Activated T-helper 17 cell treated with anti-CD3 and anti-CD28 coated beads, Interleukin-2, amount 50 U/mL, for 72 hours (primary cell): Measurements from ENCODE around the gene RTP3. TPM values are rescaled to one million over a fixed set of nuclear protein-coding genes. Genes with fewer than 3 reads are reported as not detected.
A peak's percentile ranks its signal among the peaks of the same experiment; 100 is the strongest.
"Not testable (repeated sequence)": the region's sequence is repeated elsewhere in the genome, so short reads cannot be mapped to it uniquely, and the experiment has no call there.

Experiments
- ATAC-seq: fragments of 150-1000 bp; cut with Tn5 transposase; replicated peaks from 2 replicates; pipeline ENCODE4 v1.10.0; 2021; ENCODE audit warnings: mild to moderate bottlenecking, moderate library complexity
- H3K27ac Mint-ChIP-seq: one replicate; pipeline ENCODE4 v1.8.0; 2022; ENCODE audit warnings: mixed read lengths
- H3K27me3 Mint-ChIP-seq: one replicate; pipeline ENCODE4 v1.8.0; 2022; ENCODE audit warnings: mixed read lengths
- H3K36me3 Mint-ChIP-seq: one replicate; pipeline ENCODE4 v1.8.0; 2022; ENCODE audit warnings: low read depth, mild to moderate bottlenecking, mixed read lengths
- H3K4me1 Mint-ChIP-seq: one replicate; pipeline ENCODE4 v1.8.0; 2022; ENCODE audit warnings: mixed read lengths
- H3K4me3 Mint-ChIP-seq: one replicate; pipeline ENCODE4 v1.8.0; 2022; ENCODE audit warnings: mild to moderate bottlenecking, mixed read lengths
- H3K9me3 Mint-ChIP-seq: one replicate; pipeline ENCODE4 v1.8.0; 2022; ENCODE audit warnings: mixed read lengths
- total RNA-seq, 2 donors: library from RNA; stranded (reverse); gene quantifications; one replicate each; pipeline ENCODE4 v1.2.3, GENCODE V29; 2022

RTP3 gene
- total RNA-seq, 2 donors from 2014 or later = not detected

DNA sequence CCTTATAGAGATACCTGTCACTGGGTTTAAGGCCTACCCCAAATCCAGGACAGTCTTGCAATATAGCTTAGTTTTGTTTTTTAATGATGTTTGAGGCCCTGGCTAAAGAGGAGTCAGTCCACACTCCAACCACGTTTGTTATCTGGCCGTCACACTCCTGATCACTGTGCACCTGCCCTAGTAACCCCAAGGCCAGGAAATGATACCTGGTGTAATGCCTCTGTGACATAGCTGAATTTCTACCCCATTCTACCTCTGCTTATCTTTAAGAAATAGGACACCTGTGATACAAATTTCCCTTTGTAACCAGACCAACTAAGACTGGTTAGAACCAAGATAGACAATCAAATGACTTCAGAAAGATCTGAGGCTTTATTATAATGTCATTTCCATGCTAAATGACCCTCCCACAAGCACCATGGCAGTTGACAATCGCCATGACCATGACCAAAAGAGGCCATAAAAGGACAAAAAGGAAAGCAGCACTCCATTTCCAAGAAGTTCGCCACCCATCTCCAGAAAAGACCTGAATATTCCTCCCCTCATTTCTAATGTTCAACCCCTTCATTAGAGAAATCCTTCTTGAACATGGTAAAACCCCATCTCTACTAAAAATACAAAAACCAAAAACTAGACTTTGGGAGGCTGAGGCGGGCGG lies 4.8 kb upstream of the RTP3 start:
- Mint-ChIP-seq H3K27me3 (no peaks in the 10 kb centered on the region), H3K4me1 (no peaks in the 10 kb centered on the region), H3K9me3 (no peaks in the 10 kb centered on the region), H3K4me3 (no peak overlapping the region), H3K36me3 (no peaks in the 10 kb centered on the region), H3K27ac (no peak overlapping the region)
- ATAC-seq = no peak

DNA sequence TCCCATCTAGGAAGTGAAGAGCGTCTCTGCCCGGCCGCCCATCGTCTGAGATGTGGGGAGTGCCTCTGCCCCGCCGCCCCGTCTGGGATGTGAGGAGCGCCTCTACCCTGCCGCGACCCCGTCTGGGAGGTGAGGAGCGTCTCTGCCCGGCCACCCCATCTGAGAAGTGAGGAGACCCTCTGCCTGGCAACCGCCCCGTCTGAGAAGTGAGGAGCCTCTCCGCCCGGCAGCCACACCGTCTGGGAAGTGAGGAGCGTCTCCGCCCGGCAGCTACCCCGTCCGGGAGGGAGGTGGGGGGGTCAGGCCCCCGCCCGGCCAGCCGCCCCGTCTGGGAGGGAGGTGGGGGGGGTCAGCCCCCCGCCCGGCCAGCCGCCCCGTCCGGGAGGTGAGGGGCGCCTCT lies 3.3 kb upstream of the RTP3 start:
- H3K27ac Mint-ChIP-seq, H3K27me3 Mint-ChIP-seq, H3K36me3 Mint-ChIP-seq, H3K4me3 Mint-ChIP-seq, ATAC-seq, H3K4me1 Mint-ChIP-seq, H3K9me3 Mint-ChIP-seq: not testable (repeated sequence)

GRCh38 chr3:46495901-46496456 lies 1.8 kb upstream of the RTP3 start:
- H3K9me3 Mint-ChIP-seq = no peaks in the 10 kb centered on the region
- H3K4me3 Mint-ChIP-seq = no peak overlapping the region

DNA sequence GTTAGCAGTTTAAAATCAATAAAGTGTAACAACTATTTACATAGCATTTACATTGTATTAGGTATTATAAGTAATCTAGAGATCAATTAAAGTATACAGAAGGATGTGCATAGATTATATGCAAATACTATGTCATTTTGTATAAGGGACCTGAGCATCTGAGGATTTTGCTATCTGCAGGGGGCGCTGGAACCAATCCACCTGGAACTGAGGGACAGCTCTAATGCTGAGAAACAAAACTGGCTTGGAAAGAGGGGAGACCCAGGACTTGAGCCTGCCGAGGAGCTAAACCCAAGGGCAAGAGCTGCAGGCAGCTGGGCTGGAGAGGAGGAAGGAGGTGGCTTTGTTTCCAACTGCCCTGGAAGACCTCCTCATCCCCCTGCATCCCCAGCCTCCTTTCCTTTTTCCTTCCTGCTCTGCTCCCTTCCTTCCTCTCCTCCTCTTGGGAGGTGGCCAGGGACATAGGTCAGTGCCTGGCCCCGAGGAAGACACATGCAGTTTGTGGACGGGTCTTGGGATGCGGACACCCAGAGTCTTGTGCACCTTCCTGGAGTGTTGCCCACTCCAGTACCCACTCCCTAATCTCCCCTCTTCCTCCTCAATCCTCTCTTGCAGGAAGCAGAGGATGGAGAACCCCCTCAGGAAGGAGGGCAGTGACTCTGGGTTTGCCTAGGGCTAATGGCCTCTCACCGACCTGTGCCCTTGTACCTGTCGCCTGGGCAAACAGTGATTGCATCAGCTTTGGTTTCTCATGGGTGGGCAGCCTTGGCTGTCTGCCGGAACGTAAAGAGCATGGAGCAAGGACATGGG lies 825 bp upstream of the RTP3 start:
- Mint-ChIP-seq H3K4me1 (no peaks in the 10 kb centered on the region), H3K36me3 (no peaks in the 10 kb centered on the region)
- ATAC-seq = peak; percentile 37

More at GRCh38 chr3:46495901-46496456, 1.8 kb upstream of the RTP3 start:
- H3K36me3 Mint-ChIP-seq = no peaks in the 10 kb centered on the region
- no peaks in the 10 kb centered on the region for H3K4me1 Mint-ChIP-seq
- no peaks in the 10 kb centered on the region for H3K27me3 Mint-ChIP-seq
- ATAC-seq = no peak
- no peak overlapping the region for H3K27ac Mint-ChIP-seq

GRCh38 chr3:46498916-46499519 lies 1.2 kb downstream of the RTP3 start:
- Mint-ChIP-seq H3K9me3 (no peaks in the 10 kb centered on the region), H3K4me3 (no peak overlapping the region), H3K27me3 (no peaks in the 10 kb centered on the region), H3K36me3 (no peaks in the 10 kb centered on the region), H3K4me1 (no peaks in the 10 kb centered on the region), H3K27ac (no peak overlapping the region)
- ATAC-seq = no peak

More for the DNA sequence above, 825 bp upstream of the RTP3 start:
- Mint-ChIP-seq H3K27ac (no peak overlapping the region), H3K4me3 (no peak overlapping the region), H3K27me3 (no peaks in the 10 kb centered on the region), H3K9me3 (no peaks in the 10 kb centered on the region)

DNA sequence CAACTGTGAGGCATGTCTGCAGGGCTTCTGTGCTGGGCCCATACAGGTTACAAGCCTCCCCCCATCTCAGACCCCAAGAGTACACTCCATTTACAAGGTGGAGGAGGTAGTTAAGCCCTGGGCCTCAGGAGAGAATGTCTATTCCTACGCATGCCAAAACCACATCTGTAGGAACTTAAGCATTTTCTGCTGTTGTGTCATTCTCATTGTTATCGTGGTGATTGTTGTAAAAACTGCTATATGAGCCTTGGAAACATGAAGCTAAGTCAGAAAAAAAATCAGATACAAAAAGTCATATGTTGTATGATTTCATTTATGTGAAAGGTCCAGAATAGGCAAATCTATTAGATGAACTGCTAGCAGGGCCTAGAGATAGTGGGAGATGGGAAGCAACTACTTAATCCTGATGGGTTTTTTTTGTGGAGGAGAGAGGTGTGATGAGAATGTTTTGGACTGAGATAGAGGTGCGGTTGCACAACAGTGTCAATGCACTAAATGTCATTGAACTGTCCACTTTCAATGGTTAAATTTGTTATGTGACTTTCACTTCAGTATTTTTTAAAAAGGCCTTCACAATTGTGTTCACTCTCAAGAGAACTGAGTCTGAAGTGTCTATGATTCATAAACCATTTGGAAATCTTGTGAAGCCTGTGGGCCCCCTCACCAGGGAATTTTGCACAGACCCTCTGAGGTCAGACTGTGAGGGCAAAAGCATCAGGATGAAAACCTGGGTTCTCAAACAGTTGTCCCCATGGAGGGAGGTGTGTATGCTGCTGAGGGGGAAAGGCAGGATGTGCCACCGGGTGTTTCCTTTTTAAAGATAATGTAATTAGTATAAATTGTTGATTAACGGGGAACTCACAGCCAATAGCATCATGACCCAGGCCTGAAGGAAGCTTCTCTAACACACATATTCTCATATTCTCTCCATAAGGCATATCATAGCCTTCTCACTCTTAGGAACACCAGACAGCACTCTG lies 3.2 kb downstream of the RTP3 start:
- H3K27ac Mint-ChIP-seq = no peak overlapping the region
- H3K4me1 Mint-ChIP-seq = peaks cover 8% of the 10 kb centered on the region
- H3K9me3 Mint-ChIP-seq = no peaks in the 10 kb centered on the region
- no peak for ATAC-seq
- no peaks in the 10 kb centered on the region for H3K27me3 Mint-ChIP-seq
- H3K4me3 Mint-ChIP-seq = no peak overlapping the region
- H3K36me3 Mint-ChIP-seq = no peaks in the 10 kb centered on the region

- Mint-ChIP-seq H3K9me3 (no peaks in the 10 kb centered on the region), H3K4me3 (no peak overlapping the region), H3K27ac (no peak overlapping the region), H3K4me1 (peaks cover 8% of the 10 kb centered on the region), H3K27me3 (no peaks in the 10 kb centered on the region), H3K36me3 (no peaks in the 10 kb centered on the region)
- no peak for ATAC-seq
These were observed 3.9 kb downstream of the RTP3 start for GRCh38 chr3:46501702-46502101.

DNA sequence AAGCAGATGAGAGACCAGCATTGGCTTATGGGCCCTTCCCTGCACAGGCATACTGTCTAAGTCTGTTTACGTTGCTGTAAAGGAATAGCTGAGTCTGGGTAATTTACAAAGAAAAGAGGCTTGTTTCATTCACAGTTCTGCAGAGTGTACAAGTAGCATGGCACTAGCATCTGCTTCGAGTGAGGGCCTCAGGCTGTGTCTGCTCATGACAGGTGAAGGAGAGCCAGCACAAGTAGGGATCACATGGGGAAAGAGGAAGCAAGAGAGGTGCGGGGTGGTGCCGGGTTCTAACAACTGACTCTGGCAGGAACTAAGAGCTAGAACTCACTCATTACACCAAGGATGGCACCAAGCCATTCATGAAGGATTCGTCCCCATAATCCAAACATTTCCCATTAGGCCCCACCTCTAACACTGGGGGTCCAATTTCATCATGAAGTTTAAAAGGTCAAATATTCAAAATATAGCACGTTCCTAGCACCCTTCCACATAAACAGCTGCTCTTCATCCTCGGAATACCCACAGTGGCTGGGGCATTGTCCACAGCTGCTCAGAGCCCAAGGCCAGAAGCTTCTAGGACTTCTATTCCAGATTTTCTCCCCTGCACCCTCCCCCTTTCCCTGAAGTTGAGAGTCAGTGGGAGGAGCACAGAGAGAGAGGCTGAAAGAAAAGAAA lies 5.6 kb downstream of the RTP3 start:
- H3K4me3 Mint-ChIP-seq = no peak overlapping the region
- peaks cover 8% of the 10 kb centered on the region for H3K4me1 Mint-ChIP-seq
- H3K9me3 Mint-ChIP-seq = no peaks in the 10 kb centered on the region
- no peaks in the 10 kb centered on the region for H3K36me3 Mint-ChIP-seq
- H3K27me3 Mint-ChIP-seq = no peaks in the 10 kb centered on the region
- H3K27ac Mint-ChIP-seq = no peak overlapping the region
- no peak for ATAC-seq

- Mint-ChIP-seq H3K27me3 (no peaks in the 10 kb centered on the region), H3K4me1 (peaks cover 8% of the 10 kb centered on the region), H3K4me3 (no peak overlapping the region), H3K9me3 (no peaks in the 10 kb centered on the region), H3K36me3 (no peaks in the 10 kb centered on the region), H3K27ac (no peak overlapping the region)
- ATAC-seq = peak; percentile 45
These were observed 7.0 kb downstream of the RTP3 start for GRCh38 chr3:46504789-46505188.

- H3K36me3 Mint-ChIP-seq = no peaks in the 10 kb centered on the region
- H3K9me3 Mint-ChIP-seq = no peaks in the 10 kb centered on the region
- H3K4me1 Mint-ChIP-seq = peaks cover 8% of the 10 kb centered on the region
- H3K27me3 Mint-ChIP-seq = no peaks in the 10 kb centered on the region
- no peak for ATAC-seq
- H3K4me3 Mint-ChIP-seq = no peak overlapping the region
- no peak overlapping the region for H3K27ac Mint-ChIP-seq
These were observed 8.2 kb downstream of the RTP3 start for GRCh38 chr3:46505953-46506352.

DNA sequence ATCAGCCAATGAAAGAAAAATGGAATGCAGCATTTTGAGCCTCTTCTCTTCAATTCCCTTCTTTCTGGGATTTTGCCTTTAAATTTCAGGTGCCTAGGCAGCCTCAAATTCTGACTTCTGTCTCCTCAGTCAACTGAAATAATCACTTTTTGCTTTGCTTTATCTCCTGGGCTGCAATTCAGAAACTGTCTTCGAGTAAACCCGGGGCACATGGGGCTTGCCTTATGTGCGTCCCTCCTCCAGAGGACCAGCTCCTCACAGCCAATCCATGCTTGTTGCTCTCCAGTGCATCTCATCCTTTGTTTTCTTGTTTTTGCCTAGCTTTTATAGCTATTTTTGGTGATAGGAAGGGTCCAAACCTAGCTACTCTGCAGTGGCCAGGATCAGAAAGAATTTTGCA lies 8.8 kb downstream of the RTP3 start:
- peaks cover 3% of the 10 kb centered on the region for H3K27me3 Mint-ChIP-seq
- no peaks in the 10 kb centered on the region for H3K36me3 Mint-ChIP-seq
- no peaks in the 10 kb centered on the region for H3K9me3 Mint-ChIP-seq
- no peak overlapping the region for H3K27ac Mint-ChIP-seq
- H3K4me3 Mint-ChIP-seq = no peak overlapping the region
- no peak for ATAC-seq
- H3K4me1 Mint-ChIP-seq = peaks cover 8% of the 10 kb centered on the region

DNA sequence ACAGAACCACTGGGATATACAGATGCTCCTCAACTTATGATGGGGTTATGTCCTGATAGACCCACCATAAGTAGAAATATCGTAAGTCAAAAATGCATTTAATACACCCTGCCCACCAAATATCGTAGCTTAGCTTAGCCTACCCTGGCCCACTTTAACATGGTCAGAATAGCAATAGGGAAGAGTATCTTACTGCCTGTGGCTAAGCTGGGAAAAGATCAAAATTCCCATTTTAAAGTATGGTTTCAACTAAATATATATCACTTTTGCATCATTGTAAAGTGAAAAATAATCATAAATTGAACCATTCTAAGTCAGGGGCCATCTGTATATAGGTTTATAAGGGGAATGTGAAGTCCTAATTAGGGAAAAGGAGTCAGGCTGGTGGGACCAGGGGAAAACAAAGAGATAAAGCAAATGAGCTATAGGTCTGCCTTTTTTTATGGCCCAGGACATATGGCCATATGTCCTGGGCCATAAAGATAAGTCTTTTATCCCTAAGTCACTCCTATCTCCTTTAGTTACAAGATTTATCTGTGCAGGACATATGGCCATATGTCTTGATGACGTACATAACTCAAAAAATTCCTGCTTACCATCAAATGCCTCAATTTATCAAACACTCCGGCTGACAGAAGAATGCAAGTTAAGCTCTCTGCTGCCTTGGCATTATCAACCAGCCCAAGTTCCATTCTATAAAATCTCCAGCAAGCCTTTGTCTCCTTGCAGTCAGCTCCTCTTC lies 11.2 kb downstream of the RTP3 start:
- H3K27me3 Mint-ChIP-seq = peaks cover 10% of the 10 kb centered on the region
- H3K9me3 Mint-ChIP-seq = no peaks in the 10 kb centered on the region
- H3K4me3 Mint-ChIP-seq = no peak overlapping the region
- no peak overlapping the region for H3K27ac Mint-ChIP-seq
- no peak for ATAC-seq
- peaks cover 12% of the 10 kb centered on the region for H3K4me1 Mint-ChIP-seq
- no peaks in the 10 kb centered on the region for H3K36me3 Mint-ChIP-seq

GRCh38 chr3:46509661-46510187 lies 11.9 kb downstream of the RTP3 start:
- H3K36me3 Mint-ChIP-seq = no peaks in the 10 kb centered on the region
- H3K4me1 Mint-ChIP-seq = peaks cover 12% of the 10 kb centered on the region
- no peak for ATAC-seq
- no peaks in the 10 kb centered on the region for H3K9me3 Mint-ChIP-seq
- no peak overlapping the region for H3K4me3 Mint-ChIP-seq
- H3K27me3 Mint-ChIP-seq = peaks cover 10% of the 10 kb centered on the region
- no peak overlapping the region for H3K27ac Mint-ChIP-seq
